22Rv1 (cell line): ENCODE data around the gene CARS1.

Source experiments
- H3K27ac ChIP-seq: fragments of 450-650 bp; 2 replicates; pipeline ENCODE4 v1.5.1; 2017
- CTCF ChIP-seq: fragments of 450-650 bp; IDR thresholded peaks from 2 replicates; pipeline ENCODE4 v1.5.1; 2017; ENCODE audit warnings: mild to moderate bottlenecking
- ZFX ChIP-seq: fragments of 450-650 bp; IDR thresholded peaks from 2 replicates; pipeline ENCODE4 v1.6.1; 2017; ENCODE audit warnings: antibody characterized with exemption, borderline replicate concordance

CARS1 gene

GRCh38 chr11:3014057-3014938 is 42.9 kb downstream of the CARS1 start:
- no peak for TF ChIP-seq CTCF
- no peak for TF ChIP-seq ZFX
- H3K27ac ChIP-seq, result no peak overlapping the region

DNA sequence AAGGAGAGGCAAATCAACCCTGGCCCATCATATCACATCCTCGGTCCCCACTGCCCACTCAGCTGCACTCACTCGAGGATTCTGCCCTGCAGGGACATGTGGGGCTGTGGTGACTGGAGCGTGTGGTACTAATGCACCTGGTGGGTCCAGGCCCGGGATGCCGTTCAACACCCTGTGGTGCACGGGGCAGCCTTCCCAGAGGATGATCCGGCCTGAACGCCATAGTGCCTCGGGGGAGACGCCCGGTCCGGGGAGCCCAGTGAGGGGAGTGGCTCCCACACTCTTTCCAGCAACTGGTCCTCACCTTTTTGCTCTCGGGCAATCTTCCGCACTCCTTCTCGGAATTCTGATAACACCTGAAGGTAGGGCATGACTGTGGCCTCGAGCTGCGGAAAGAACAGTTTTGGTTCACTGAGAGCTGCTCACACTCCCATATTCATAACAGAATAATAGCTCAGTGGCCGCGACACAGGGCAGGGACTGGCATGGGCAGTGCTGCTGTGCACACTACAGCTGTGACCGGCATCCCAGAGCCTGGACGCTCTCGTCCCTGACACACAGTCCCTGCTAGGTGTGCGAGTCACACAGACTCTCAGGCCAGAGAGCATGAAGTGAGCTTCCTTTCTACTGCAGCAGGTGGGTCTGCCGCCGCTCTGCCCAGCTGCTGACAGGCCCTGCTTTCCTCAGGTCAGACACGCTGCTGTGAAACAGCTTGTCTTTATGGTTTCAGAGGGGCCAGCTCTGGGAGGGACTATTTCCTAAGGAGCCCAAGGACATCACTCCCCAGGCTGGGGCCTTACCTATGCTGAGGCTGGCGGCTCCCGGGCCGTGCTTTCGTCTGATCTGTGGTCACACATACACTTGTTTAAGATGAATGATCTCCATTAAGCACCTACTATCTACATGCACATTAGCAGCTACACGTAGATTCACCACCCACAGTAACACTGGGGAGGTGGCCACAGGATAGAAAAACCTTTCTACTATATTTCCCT is 45.0 kb downstream of the CARS1 start:
- H3K27ac ChIP-seq, result no peak overlapping the region
- TF ChIP-seq ZFX (no peak), CTCF (no peak)

DNA sequence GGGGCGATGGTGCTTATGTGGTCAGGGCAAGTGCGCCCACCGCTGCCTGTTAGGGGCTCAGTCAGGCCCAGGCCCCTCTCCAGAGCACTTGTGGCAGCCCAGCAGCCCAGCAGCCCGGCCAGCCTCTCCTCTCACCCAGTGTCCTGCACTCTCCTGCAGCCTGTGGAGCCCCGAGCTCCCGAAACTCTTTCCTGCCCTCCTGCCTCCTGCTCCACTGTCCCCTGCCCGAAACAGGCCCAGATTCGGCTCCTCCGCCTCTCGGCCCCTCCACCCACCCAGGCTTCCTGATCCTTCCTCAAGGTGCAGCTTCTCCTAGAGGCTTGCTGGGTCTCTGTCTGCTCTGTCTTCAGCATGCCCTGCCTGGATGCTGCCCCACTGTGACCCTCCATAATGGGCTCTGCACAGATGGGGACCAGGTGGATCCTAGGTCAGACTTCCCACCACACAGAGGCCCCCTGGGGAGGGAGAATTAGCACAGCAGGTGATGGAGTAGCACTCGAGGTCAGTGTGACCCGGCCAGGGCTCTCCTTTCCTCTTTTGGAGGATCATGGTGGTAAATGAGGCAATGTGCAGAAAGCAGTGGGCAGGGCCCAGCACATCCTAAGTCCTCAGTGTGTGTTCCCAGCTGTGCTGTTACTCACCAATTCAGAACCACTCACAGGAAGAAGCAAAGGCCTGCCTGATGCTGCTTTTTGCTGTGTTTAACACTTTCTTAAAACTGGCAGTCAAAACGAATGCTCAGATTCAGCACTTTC is 46.5 kb downstream of the CARS1 start:
- no peak for TF ChIP-seq ZFX
- no peak for TF ChIP-seq CTCF

DNA sequence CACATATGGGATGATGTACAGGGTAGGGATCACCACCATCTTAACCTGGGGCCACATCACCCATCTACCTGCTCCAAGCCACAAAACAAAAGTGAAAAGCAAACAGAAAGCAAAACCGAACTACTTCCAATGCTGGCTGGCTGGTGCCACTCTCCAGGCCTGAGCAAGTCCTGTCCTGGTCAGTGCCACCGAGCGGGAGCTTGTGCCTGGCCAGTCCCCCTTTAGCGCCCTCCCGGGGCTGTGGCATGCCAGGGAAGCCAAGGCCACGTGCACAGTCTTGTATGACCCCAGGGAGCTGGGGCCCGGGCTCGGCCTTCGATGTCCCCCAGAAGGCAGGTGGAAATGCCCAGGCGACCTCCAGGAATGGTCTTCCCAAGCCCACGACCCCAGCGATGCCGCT is 47.2 kb downstream of the CARS1 start:
- TF ChIP-seq CTCF (no peak), ZFX (no peak)
- H3K27ac ChIP-seq, result no peak overlapping the region

More for the DNA sequence above, 46.5 kb downstream of the CARS1 start:
- no peak overlapping the region for H3K27ac ChIP-seq

- TF ChIP-seq CTCF (no peak), ZFX (no peak)
- no peak overlapping the region for H3K27ac ChIP-seq
These were observed 47.7 kb downstream of the CARS1 start for GRCh38 chr11:3009481-3009880.

GRCh38 chr11:3008746-3009336 is 48.4 kb downstream of the CARS1 start:
- TF ChIP-seq CTCF (no peak), ZFX (no peak)
- no peak overlapping the region for H3K27ac ChIP-seq
